OCI-M2 (cell line): ENCODE data around the gene GIMAP8.
"Not testable (repeated sequence)": the region's sequence is repeated elsewhere in the genome, so short reads cannot be mapped to it uniquely, and the experiment has no call there.

Experiments
- DNase-seq: peaks from one replicate; lab custom pipeline; 2025; ENCODE audit not compliant: unreplicated experiment; lab: John Stamatoyannopoulos, UW

GIMAP8 gene

DNA sequence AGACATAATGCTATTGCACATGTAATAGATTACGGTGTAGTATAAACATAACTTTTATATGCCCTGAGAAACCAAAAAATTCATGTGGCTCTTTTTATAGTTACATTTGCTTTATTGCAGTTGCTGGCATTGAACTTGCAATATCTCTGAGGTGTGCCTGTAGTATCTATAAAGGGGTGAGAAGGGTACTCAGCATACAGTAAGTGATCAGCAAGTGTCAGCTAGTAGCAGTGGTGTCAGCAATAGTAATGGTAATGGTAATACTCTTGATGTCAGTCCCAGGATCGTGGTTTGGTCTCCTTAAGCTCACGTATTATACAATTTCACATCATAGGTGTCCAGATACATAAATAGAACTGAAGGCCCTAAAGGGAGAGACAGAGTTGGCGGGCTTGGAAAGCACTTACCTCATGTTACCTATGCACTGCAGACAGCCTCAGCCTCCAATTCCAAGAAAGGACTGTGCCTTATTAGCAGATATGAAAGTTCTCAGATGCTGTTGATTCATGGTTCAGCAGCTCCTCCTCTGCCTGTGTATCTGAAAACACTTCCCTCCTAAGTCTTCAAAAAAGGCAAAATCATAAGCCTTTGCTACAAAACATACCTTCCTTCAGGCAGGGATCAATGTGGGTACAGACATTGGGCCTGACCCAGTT is 57.6 kb downstream of the GIMAP8 start:
- no peak for DNase-seq

DNA sequence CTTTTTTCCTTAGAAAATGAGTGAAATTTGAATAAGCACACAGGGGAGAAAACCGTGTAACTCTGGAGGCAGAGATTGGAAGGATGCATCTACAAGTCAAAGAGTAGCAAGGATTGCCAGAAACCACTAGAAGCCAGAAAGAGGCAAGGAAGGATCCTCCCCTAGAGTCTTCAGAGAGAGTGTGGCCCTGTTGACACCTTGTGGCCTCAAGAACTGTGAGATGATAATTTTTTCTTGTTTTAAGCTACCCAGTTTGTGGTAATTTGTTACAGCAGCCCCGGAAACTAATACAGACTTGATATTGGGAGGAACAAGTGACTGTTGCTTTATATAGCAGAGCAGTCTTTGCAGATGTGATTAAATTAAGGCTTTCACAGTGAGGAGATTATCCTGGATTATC is 60.6 kb downstream of the GIMAP8 start:
- DNase-seq = no peak

DNA sequence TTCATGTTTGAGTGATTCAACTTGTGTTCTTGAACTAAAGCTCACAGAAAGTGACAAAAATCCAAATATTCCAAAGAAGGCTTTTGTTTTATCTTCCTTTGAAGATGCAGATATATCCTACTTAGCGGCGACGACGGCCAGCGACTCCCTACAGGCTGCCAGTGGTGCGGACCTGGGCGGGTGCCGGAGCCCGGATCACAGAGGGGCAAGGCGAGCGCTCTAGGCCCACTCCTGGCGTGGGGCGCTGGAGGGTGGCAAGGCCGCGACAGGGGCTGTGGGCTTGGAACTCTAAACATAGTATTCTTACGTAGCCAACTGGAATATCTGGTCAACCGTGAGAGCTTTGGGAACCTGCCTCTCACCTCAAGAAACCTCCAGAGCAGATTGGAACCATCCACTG is 63.3 kb downstream of the GIMAP8 start:
- no peak for DNase-seq

DNA sequence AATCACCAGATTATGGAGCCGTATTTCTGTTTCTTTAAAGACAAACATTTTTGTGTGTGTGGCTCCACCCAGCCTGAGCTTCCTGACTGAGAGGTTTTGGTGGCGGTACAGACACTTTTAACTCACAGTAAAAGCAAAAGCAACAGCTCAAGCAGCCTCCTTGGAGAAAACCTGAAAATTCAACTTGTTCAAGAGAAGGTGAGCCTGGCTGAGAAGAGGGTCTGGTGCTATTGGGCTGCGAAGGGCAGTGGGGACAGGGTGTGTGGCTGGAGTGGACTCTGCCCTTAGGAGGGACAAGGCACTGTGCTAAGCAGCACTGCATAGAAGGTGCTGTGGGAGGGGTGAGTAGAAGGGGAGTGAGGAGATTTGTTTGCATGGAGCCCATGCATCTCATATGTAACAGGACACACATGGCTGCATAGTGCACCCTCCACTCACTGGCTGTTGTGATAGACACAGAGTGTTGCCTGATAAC is 64.4 kb downstream of the GIMAP8 start, which contains the start of gene GIMAP7:
GIMAP7 (plus strand) TSS at position 125 of the 475 bp plus-strand sequence. CDS start 5,103 bp downstream, outside the sequence.
- DNase-seq = no peak

- no peak for DNase-seq
Measured at GRCh38 chr7:150515248-150516147, 65.1 kb downstream of the GIMAP8 start.

GRCh38 chr7:150516956-150517745 is 66.7 kb downstream of the GIMAP8 start:
- DNase-seq = no peak

GRCh38 chr7:150519310-150519709 is 68.9 kb downstream of the GIMAP8 start:
- DNase-seq = no peak

DNA sequence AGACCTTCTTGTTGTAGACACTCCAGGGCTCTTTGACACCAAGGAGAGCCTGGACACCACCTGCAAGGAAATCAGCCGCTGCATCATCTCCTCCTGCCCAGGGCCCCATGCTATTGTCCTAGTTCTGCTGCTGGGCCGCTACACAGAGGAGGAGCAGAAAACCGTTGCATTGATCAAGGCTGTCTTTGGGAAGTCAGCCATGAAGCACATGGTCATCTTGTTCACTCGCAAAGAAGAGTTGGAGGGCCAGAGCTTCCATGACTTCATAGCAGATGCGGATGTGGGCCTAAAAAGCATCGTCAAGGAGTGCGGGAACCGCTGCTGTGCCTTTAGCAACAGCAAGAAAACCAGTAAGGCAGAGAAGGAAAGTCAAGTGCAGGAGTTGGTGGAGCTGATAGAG is 69.7 kb downstream of the GIMAP8 start:
- no peak for DNase-seq

GRCh38 chr7:150522931-150523330 is 72.5 kb downstream of the GIMAP8 start:
- DNase-seq = not testable (repeated sequence)

DNA sequence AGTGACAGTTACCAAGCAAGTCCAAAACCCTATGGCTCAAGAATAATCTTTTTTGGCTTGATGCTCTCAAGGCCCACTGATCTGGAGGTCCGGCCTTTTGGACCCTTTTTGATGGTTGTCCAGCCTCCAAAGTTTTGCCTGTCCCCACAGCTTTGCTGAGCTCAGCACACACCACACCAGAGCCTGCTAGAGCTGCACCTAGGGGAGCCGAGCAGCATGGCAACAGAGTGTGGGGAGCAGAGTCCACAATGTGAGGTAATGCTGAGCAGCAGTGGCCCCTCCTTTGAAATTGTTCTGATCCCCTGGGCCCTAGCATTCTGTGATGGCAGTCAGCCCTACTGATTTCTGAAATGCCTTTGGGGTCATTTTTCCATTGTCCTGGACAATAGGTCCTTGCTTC is 73.6 kb downstream of the GIMAP8 start:
- DNase-seq = no peak
